Fibroblast of lung (primary cell): Measurements from ENCODE around the gene CHKA. TPM values are rescaled to one million over a fixed set of nuclear protein-coding genes. Genes with fewer than 3 reads are reported as not detected.

Experiments used
- DNase-seq, 2 donors: peaks; one replicate each; pipeline versions ENCODE4 v3.0.0 to v3.0.0-alpha.2; 2010; ENCODE audit warnings: low read depth in 2 of 2
- H2AFZ ChIP-seq: 2 replicates; pipeline ENCODE4 v1.5.1; 2012; ENCODE audit warnings: low read length, control low read depth, inconsistent platforms
- H3K27ac ChIP-seq: 2 replicates; pipeline ENCODE4 v1.5.1; 2011; ENCODE audit warnings: low read length, control low read depth; ENCODE audit not compliant: insufficient read depth
- H3K27me3 ChIP-seq: 2 replicates; pipeline ENCODE4 v1.5.1; 2011; ENCODE audit warnings: mild to moderate bottlenecking, low read length; ENCODE audit not compliant: control insufficient read depth, insufficient read depth
- H3K36me3 ChIP-seq: 2 replicates; pipeline ENCODE4 v1.5.1; 2011; ENCODE audit warnings: low read length; ENCODE audit not compliant: control insufficient read depth, insufficient read depth
- H3K4me1 ChIP-seq: 2 replicates; pipeline ENCODE4 v1.5.1; 2011; ENCODE audit warnings: low read length; ENCODE audit not compliant: control insufficient read depth, insufficient read depth; ENCODE audit errors: extremely low read depth
- H3K4me2 ChIP-seq: 2 replicates; pipeline ENCODE4 v1.5.1; 2011; ENCODE audit warnings: low read length, control low read depth; ENCODE audit not compliant: insufficient read depth; ENCODE audit errors: extremely low read depth
- H3K4me3 ChIP-seq, 4 experiments: fragments of 200-600 bp in 1 of 4; sonication (generic) in 1 of 4; replicated peaks in 1 of 4; 2 replicates each; pipeline ENCODE4 v1.5.1; 2011 to 2016; ENCODE audit warnings: low read length in 4 of 4, low read depth in 3 of 4, mild to moderate bottlenecking in 3 of 4, control low read depth in 2 of 4, inconsistent platforms in 1 of 4, mixed read lengths in 1 of 4; ENCODE audit not compliant: insufficient read depth in 1 of 4; ENCODE audit errors: control extremely low read depth in 1 of 4
- H3K79me2 ChIP-seq: 2 replicates; pipeline ENCODE4 v1.5.1; 2012; ENCODE audit warnings: mild to moderate bottlenecking, low read length, inconsistent platforms; ENCODE audit not compliant: control insufficient read depth, insufficient read depth
- H3K9ac ChIP-seq: 2 replicates; pipeline ENCODE4 v1.5.1; 2011; ENCODE audit warnings: mild to moderate bottlenecking, low read length, control low read depth; ENCODE audit not compliant: insufficient read depth
- H3K9me3 ChIP-seq: 2 replicates; pipeline ENCODE4 v1.5.1; 2012; ENCODE audit warnings: low read depth, low read length; ENCODE audit not compliant: control insufficient read depth, insufficient read depth
- H4K20me1 ChIP-seq: 2 replicates; pipeline ENCODE4 v1.5.1; 2011; ENCODE audit warnings: low read length; ENCODE audit not compliant: control insufficient read depth, insufficient read depth; ENCODE audit errors: extremely low read depth
- EZH2 ChIP-seq: IDR thresholded peaks from 2 replicates; pipeline ENCODE4 v1.5.1; 2012; ENCODE audit warnings: low read length, control low read depth, mild to moderate bottlenecking; ENCODE audit errors: missing control alignments
- polyA plus RNA-seq, 2 donors: library from polyadenylated mRNA; depleted of rRNA in 1 of 2; stranded (reverse) in 1 of 2; unstranded in 1 of 2; fragments of >200 nt; gene quantifications; 2 replicates each; pipeline ENCODE4 v1.2.1, GENCODE V29; 2011 to 2012; ENCODE audit warnings: missing spikeins in 1 of 2
- total RNA-seq: library from RNA; depleted of rRNA; stranded (reverse); fragments of >200 nt; gene quantifications from 2 replicates; pipeline ENCODE4 v1.2.1, GENCODE V29; 2014
- TF ChIP-seq, protein P1 (sequence below), 2 donors: IDR thresholded peaks in 1 of 2; conservative IDR thresholded peaks in 1 of 2; 1 replicate in 1 of 2; 2 replicates in 1 of 2; pipeline ENCODE4 v1.5.1; 2011 to 2012; ENCODE audit warnings: low read length in 2 of 2, control low read depth in 1 of 2, inconsistent platforms in 1 of 2, low read depth in 1 of 2, mild to moderate bottlenecking in 1 of 2

CHKA gene
- total and polyA plus RNA-seq, 2 donors (not counting 1 experiment from before 2014, with no cell fraction given): 7.2 to 8.4 TPM

DNA sequence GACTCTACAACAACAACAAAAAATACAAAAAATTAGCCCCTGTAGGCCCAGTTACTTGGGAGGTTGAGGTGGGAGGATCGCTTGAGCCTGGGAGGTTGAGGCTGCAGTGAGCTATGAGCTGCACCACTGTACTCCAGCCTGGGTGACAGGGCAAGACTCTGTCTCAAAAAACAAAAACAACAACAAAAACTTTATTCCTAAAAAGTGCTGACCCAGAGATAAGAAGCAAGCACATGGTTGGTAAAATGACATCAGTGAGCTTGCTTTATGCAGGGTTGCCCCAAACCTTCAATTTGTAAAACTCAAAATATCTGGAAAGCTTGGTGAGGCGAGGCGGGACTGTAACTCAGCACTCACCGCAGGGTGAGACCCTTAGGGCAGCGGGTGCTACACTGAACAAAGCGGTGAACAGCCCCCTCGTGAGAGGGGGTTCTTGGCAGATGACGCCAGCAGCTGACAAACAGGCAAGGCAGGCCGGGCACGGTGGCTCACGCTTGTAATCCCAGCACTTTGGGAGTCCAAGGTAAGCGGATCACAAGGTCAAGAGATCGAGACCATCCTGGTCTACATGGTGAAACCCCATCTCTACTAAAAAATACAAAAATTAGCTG lies 85.8 kb downstream of the CHKA start:
- H3K79me2 ChIP-seq: peaks cover 28% of the 10 kb centered on the region

DNA sequence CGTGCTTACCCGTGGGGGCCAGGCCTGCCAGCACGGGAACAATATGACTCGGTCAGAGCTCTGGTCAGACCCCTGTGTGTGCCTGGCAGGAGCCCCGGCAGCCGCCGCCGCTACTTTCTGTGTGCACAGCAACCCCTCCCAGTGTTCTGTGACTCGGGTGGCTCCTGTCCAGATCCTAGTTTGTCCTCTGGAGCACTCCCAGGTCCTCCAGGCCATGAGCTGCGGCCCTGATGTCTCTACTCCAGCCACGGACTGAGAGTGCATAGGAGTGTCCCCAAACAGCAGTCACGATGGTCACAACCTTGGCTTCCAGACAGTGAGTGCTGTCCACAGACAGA lies 87.5 kb downstream of the CHKA start:
- Histone ChIP-seq H3K9ac (no peak overlapping the region), H3K4me1 (peaks cover 13% of the 10 kb centered on the region), H3K4me3 (no peak overlapping the region), H3K36me3 (peaks cover 8% of the 10 kb centered on the region), H3K27ac (no peak overlapping the region), H3K79me2 (peaks cover 15% of the 10 kb centered on the region), H2AFZ (no peak overlapping the region), H4K20me1 (no peaks in the 10 kb centered on the region), H3K9me3 (no peaks in the 10 kb centered on the region), H3K27me3 (no peaks in the 10 kb centered on the region), H3K4me2 (no peak overlapping the region)
- TF ChIP-seq EZH2: no peak
- TF ChIP-seq, protein P1, sequence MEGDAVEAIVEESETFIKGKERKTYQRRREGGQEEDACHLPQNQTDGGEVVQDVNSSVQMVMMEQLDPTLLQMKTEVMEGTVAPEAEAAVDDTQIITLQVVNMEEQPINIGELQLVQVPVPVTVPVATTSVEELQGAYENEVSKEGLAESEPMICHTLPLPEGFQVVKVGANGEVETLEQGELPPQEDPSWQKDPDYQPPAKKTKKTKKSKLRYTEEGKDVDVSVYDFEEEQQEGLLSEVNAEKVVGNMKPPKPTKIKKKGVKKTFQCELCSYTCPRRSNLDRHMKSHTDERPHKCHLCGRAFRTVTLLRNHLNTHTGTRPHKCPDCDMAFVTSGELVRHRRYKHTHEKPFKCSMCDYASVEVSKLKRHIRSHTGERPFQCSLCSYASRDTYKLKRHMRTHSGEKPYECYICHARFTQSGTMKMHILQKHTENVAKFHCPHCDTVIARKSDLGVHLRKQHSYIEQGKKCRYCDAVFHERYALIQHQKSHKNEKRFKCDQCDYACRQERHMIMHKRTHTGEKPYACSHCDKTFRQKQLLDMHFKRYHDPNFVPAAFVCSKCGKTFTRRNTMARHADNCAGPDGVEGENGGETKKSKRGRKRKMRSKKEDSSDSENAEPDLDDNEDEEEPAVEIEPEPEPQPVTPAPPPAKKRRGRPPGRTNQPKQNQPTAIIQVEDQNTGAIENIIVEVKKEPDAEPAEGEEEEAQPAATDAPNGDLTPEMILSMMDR (conservative IDR thresholded peaks at IDR 0.05 in 1 of 2, IDR thresholded peaks at IDR 0.05 in 1 of 2; ENCODE audit: low read depth in 1 of 2, low read length in 2 of 2): no peak
- no peak for DNase-seq

More for the DNA sequence above, 85.8 kb downstream of the CHKA start:
- Histone ChIP-seq H3K27me3 (no peaks in the 10 kb centered on the region), H2AFZ (no peak overlapping the region), H3K27ac (no peak overlapping the region), H3K4me2 (no peak overlapping the region), H3K9me3 (no peaks in the 10 kb centered on the region), H4K20me1 (no peaks in the 10 kb centered on the region), H3K4me3 (no peak overlapping the region), H3K9ac (no peak overlapping the region), H3K4me1 (peaks cover 6% of the 10 kb centered on the region), H3K36me3 (peaks cover 8% of the 10 kb centered on the region)
- DNase-seq: no peak
- TF ChIP-seq, protein P1 (conservative IDR thresholded peaks at IDR 0.05 in 1 of 2, IDR thresholded peaks at IDR 0.05 in 1 of 2; ENCODE audit: low read depth in 1 of 2, low read length in 2 of 2): no peak
- TF ChIP-seq EZH2: no peak

DNA sequence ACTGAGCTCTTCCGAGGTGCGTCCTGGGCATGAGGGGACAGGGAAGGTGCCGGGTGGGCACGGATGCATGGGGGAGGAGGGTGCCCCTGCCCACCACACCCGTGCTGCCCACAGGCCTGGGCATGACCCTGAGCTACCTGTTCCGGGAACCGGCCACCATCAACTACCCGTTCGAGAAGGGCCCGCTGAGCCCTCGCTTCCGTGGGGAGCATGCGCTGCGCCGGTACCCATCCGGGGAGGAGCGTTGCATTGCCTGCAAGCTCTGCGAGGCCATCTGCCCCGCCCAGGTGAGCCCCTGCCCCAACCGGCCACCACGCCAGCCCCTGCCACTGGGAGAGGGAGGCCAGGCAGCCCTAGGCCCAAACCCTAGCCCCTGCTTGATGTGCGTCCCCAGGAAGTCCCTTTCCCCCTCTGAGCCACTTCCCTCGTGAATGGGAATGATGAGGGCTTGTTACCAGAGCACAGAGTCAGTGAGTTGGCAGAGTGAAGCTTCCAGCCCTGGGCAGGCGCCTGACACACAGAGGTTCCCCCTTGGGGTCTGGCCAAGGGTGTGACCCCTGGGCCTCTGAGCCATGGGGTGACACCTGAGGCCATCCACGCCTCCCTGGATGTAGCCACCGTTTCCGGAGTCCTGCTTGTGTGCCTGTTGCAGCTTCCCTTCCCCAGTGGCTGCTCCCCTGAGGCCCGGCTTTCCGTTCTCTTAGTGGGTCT lies 88.0 kb downstream of the CHKA start:
- no peak for DNase-seq
- TF ChIP-seq, protein P1 (conservative IDR thresholded peaks at IDR 0.05 in 1 of 2, IDR thresholded peaks at IDR 0.05 in 1 of 2; ENCODE audit: low read depth in 1 of 2, low read length in 2 of 2): no peak
- TF ChIP-seq EZH2: no peak
- no peaks in the 10 kb centered on the region for H3K27me3 ChIP-seq
- H4K20me1 ChIP-seq: no peaks in the 10 kb centered on the region
- peaks cover 8% of the 10 kb centered on the region for H3K36me3 ChIP-seq
- H3K4me2 ChIP-seq: no peak overlapping the region
- H3K9ac ChIP-seq: no peak overlapping the region
- H3K4me3 ChIP-seq: no peak overlapping the region
- H3K79me2 ChIP-seq: peaks cover 15% of the 10 kb centered on the region
- no peak overlapping the region for H2AFZ ChIP-seq
- H3K4me1 ChIP-seq: peaks cover 8% of the 10 kb centered on the region
- no peaks in the 10 kb centered on the region for H3K9me3 ChIP-seq
- H3K27ac ChIP-seq: no peak overlapping the region
